GM12875 (cell line): ENCODE measurements around the gene POLA1.

Experiments used
- H3K4me3 ChIP-seq: one replicate; pipeline ENCODE4 v1.5.1; 2011; ENCODE audit warnings: low read depth, low read length, control low read depth
- TF ChIP-seq, protein P1 (sequence below): IDR thresholded peaks from 2 replicates; pipeline ENCODE4 v1.5.1; 2011; ENCODE audit warnings: low read depth, mild to moderate bottlenecking, control low read depth, inconsistent platforms, low read length, moderate library complexity, borderline replicate concordance; ENCODE audit not compliant: insufficient read depth

POLA1 gene

GRCh38 chrX:24741330-24741729 lies 47.6 kb downstream of the POLA1 start:
- H3K4me3 ChIP-seq, result no peak overlapping the region
- TF ChIP-seq, protein P1, sequence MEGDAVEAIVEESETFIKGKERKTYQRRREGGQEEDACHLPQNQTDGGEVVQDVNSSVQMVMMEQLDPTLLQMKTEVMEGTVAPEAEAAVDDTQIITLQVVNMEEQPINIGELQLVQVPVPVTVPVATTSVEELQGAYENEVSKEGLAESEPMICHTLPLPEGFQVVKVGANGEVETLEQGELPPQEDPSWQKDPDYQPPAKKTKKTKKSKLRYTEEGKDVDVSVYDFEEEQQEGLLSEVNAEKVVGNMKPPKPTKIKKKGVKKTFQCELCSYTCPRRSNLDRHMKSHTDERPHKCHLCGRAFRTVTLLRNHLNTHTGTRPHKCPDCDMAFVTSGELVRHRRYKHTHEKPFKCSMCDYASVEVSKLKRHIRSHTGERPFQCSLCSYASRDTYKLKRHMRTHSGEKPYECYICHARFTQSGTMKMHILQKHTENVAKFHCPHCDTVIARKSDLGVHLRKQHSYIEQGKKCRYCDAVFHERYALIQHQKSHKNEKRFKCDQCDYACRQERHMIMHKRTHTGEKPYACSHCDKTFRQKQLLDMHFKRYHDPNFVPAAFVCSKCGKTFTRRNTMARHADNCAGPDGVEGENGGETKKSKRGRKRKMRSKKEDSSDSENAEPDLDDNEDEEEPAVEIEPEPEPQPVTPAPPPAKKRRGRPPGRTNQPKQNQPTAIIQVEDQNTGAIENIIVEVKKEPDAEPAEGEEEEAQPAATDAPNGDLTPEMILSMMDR, result no peak

DNA sequence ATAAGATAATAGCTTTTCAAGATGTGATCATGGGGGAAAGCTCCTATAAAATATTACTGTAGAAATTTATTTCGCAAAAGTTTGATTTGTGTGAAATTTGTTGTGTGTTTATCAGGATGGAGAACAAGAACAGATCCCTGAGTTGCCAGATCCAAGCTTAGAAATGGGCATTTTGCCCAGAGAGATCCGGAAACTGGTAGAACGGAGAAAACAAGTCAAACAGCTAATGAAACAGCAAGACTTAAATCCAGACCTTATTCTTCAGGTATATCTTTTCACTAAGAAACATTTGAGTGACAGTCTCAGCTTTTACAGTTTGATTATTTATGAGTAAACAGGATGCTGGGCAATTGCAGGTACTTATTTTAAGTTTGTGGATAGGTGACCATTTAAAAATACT lies 54.5 kb downstream of the POLA1 start:
- TF ChIP-seq, protein P1, result no peak
- no peak overlapping the region for H3K4me3 ChIP-seq

DNA sequence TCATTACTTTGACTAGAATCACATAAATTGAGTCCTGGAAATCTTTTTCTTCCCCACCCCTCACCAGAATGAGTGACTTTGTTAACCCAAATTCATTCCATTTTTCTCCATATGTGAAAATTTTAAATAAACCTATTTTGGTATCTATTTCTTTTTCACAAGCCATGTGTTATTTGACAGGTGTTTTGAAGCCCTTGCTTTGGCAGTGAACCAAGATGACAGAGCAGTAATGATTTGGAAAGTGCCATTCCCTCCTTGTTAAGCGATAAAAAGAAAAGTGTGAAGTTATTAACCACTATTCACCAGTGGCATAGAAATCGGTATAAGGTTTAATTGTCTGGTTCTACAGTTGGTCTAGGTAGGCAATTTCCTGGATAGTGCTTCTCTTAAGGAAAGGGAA lies 66.1 kb downstream of the POLA1 start:
- TF ChIP-seq, protein P1, result no peak
- no peak overlapping the region for H3K4me3 ChIP-seq

DNA sequence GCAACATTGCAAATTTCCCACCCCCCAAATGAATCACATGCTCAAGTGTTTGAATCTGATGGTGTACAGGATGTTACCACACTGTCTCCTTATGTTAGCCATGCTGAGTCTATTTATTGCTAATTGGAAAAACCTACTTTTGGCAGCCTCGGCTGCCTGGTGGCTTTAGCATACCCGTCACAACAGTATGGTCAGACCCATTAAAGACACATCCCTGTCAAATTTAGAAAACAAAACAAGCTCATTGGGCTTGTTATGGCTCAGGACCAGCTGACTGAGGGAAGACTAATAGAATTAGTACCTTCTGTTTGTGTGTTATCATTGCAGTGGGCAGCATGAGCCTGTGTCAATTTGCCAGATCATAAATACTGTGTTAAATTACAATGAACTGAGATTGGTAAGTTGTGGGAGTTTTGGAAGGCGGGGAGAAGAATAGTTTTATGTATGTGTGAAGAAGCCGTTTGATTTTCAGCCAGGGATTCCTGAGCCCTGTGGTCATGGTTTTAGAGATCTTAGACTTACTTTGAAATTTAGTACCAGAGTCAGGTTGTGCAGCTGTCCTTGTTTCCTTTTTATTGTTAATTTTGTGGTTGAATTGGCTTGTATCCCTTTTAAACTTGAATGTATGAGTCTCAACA lies 66.8 kb downstream of the POLA1 start:
- no peak overlapping the region for H3K4me3 ChIP-seq
- TF ChIP-seq, protein P1, result no peak

GRCh38 chrX:24761306-24761705 lies 67.6 kb downstream of the POLA1 start:
- TF ChIP-seq, protein P1, result no peak
- H3K4me3 ChIP-seq, result no peak overlapping the region

DNA sequence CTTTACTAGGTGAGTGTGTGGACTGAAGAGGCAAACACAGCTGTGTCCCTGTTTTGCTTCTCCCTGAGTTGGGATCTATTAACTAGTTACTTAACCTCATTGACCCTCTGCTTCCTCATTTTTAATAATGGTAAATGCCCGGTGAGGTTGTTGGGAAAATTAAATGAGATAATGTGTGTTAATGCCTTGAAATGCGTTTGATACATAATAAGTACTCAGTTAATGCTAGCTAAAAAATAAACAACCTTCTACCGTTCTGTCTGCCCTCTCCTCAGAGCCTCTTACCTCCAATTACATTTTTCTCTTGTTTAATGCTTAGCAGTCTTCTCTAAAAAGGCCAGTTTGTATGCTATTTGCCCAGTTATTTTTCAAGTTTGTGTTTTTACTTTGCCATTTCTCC lies 70.3 kb downstream of the POLA1 start:
- no peak overlapping the region for H3K4me3 ChIP-seq
- TF ChIP-seq, protein P1, result no peak

DNA sequence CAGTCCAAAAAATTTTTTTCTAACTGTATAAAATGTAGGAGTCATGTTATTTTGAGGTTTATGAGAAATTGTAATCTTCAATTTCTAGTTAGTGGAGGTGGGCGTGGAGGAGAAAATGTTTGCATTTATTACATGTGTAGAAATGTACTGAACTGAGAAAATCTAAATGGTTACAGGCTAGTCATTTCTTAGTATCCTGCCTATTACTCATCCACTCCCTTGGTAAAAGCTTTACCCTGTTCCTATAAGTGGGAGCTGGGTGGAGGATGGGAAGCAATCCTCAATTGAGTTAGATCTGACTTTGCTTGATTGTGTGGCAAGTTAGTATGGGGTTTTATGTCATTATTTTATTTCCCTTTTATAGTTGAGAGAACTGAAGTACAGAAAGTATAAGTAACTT lies 73.8 kb downstream of the POLA1 start:
- H3K4me3 ChIP-seq, result no peak overlapping the region
- TF ChIP-seq, protein P1, result no peak
